ENCODE data around the gene MRPS34. TPM values are rescaled to one million over a fixed set of nuclear protein-coding genes. Genes with fewer than 3 reads are reported as not detected.

Gene MRPS34
- total RNA-seq, 3 donors from 2014 or later: 89.1 to 107 (median 91.0) TPM

- intact Hi-C loops (cut with DNase I, micrococcal nuclease): no loop called here
- TF ChIP-seq CTCF (IDR thresholded peaks at IDR 0.05): no peak
- DNase-seq (peak in 1 of 3 donors; percentile 34), ATAC-seq (no peak)
- Histone ChIP-seq H3K9me3 (no peaks in the 10 kb centered on the region), H3K36me3 (ENCODE audit: low read depth) (peaks cover 9% of the 10 kb centered on the region), H3K4me3 (no peak overlapping the region), H3K4me1 (ENCODE audit: low read depth) (peaks cover 27% of the 10 kb centered on the region)
Measured at GRCh38 chr16:1778200-1779179, 5.6 kb upstream of the MRPS34 start.

- ATAC-seq (no peak), DNase-seq (peak in 1 of 3 donors; percentile 39)
- H3K4me1 ChIP-seq (ENCODE audit: low read depth): peaks cover 25% of the 10 kb centered on the region
- H3K36me3 ChIP-seq (ENCODE audit: low read depth): peaks cover 8% of the 10 kb centered on the region
- H3K4me3 ChIP-seq: no peak overlapping the region
- H3K9me3 ChIP-seq: no peaks in the 10 kb centered on the region
- intact Hi-C loops (cut with DNase I, micrococcal nuclease): no loop called here
- TF ChIP-seq CTCF (IDR thresholded peaks at IDR 0.05): no peak
Measured at GRCh38 chr16:1777375-1778199, 4.7 kb upstream of the MRPS34 start.

- intact Hi-C loops (cut with DNase I, micrococcal nuclease): no loop called here
- Histone ChIP-seq H3K9me3 (no peaks in the 10 kb centered on the region), H3K36me3 (ENCODE audit: low read depth) (peaks cover 5% of the 10 kb centered on the region), H3K4me3 (no peak overlapping the region), H3K4me1 (ENCODE audit: low read depth) (peaks cover 24% of the 10 kb centered on the region)
- no peak for TF ChIP-seq CTCF (IDR thresholded peaks at IDR 0.05)
- DNase-seq: no peak
- ATAC-seq: no peak
Measured at GRCh38 chr16:1776991-1777374, 4.0 kb upstream of the MRPS34 start.

GRCh38 chr16:1776672-1776955 is 3.7 kb upstream of the MRPS34 start:
- intact Hi-C loops (cut with DNase I, micrococcal nuclease): no loop called here
- TF ChIP-seq CTCF (IDR thresholded peaks at IDR 0.05): no peak
- H3K4me1 ChIP-seq (ENCODE audit: low read depth): peaks cover 26% of the 10 kb centered on the region
- ATAC-seq (no peak), DNase-seq (no peak)
- no peaks in the 10 kb centered on the region for H3K9me3 ChIP-seq
- H3K36me3 ChIP-seq (ENCODE audit: low read depth): peaks cover 5% of the 10 kb centered on the region
- H3K4me3 ChIP-seq: no peak overlapping the region

GRCh38 chr16:1775846-1776671 is 3.1 kb upstream of the MRPS34 start:
- Histone ChIP-seq H3K4me1 (ENCODE audit: low read depth) (peaks cover 21% of the 10 kb centered on the region), H3K36me3 (ENCODE audit: low read depth) (peaks cover 5% of the 10 kb centered on the region), H3K4me3 (no peak overlapping the region), H3K9me3 (no peaks in the 10 kb centered on the region)
- DNase-seq: no peak
- intact Hi-C loops (cut with DNase I, micrococcal nuclease): no loop called here
- no peak for TF ChIP-seq CTCF (IDR thresholded peaks at IDR 0.05)
- ATAC-seq: no peak
